OCI-LY1 (cell line): ENCODE measurements around the gene DDX42.
"Not testable (repeated sequence)": the region's sequence is repeated elsewhere in the genome, so short reads cannot be mapped to it uniquely, and the experiment has no call there.

Experiments used
- H2AFZ ChIP-seq: fragments of 200-600 bp; sonication (generic), shearing (Covaris generic); 2 replicates; pipeline ENCODE4 v1.6.0; 2014; ENCODE audit warnings: antibody characterized with exemption, mild to moderate bottlenecking, low read length
- H3F3A ChIP-seq: fragments of 200-600 bp; sonication (generic), shearing (Covaris generic); 2 replicates; pipeline ENCODE4 v1.6.0; 2014; ENCODE audit warnings: mild to moderate bottlenecking, antibody characterized with exemption, low read length, moderate library complexity; ENCODE audit not compliant: insufficient read depth
- H3K27ac ChIP-seq: fragments of 200-600 bp; sonication (generic); 2 replicates; pipeline ENCODE4 v1.5.1; 2014; ENCODE audit warnings: low read length, mixed run types, mild to moderate bottlenecking, low read depth; ENCODE audit not compliant: poor library complexity, severe bottlenecking
- H3K27me3 ChIP-seq: fragments of 200-600 bp; sonication (generic); 2 replicates; pipeline ENCODE4 v1.6.0; 2014; ENCODE audit warnings: antibody characterized with exemption, mild to moderate bottlenecking, low read length, moderate library complexity; ENCODE audit not compliant: insufficient read depth
- H3K36me3 ChIP-seq: fragments of 200-600 bp; sonication (generic); 2 replicates; pipeline ENCODE4 v1.6.1; 2014; ENCODE audit warnings: mild to moderate bottlenecking, antibody characterized with exemption, low read length, moderate library complexity, mixed read lengths; ENCODE audit not compliant: insufficient read depth
- H3K4me1 ChIP-seq: fragments of 200-600 bp; sonication (generic); 2 replicates; pipeline ENCODE4 v1.5.1; 2014; ENCODE audit warnings: mild to moderate bottlenecking, low read length, moderate library complexity; ENCODE audit not compliant: insufficient read depth, severe bottlenecking
- H3K4me2 ChIP-seq: fragments of 200-600 bp; sonication (generic), shearing (Covaris generic); 2 replicates; pipeline ENCODE4 v1.6.1; 2014; ENCODE audit warnings: low read length
- H3K4me3 ChIP-seq: fragments of 200-600 bp; sonication (generic); 2 replicates; pipeline ENCODE4 v1.5.1; 2014; ENCODE audit warnings: low read length, low read depth, mild to moderate bottlenecking, mixed read lengths; ENCODE audit not compliant: poor library complexity, severe bottlenecking
- H3K79me2 ChIP-seq: fragments of 200-600 bp; shearing (Covaris generic); 2 replicates; pipeline ENCODE4 v1.6.1; 2016; ENCODE audit warnings: mixed run types, low read length, mixed read lengths; ENCODE audit not compliant: insufficient read depth
- H3K9ac ChIP-seq: fragments of 200-600 bp; sonication (generic), shearing (Covaris generic); 2 replicates; pipeline ENCODE4 v1.6.1; 2014; ENCODE audit warnings: mild to moderate bottlenecking, low read length, mixed read lengths
- H3K9me2 ChIP-seq: fragments of 200-600 bp; sonication (generic), shearing (Covaris generic); 2 replicates; pipeline ENCODE4 v1.6.1; 2014; ENCODE audit warnings: low read depth, mild to moderate bottlenecking, low read length, mixed read lengths
- H3K9me3 ChIP-seq: fragments of 200-600 bp; shearing (Covaris generic); 2 replicates; pipeline ENCODE4 v1.6.1; 2014; ENCODE audit warnings: low read length, mixed read lengths
- H4K20me1 ChIP-seq: fragments of 200-600 bp; sonication (generic), shearing (Covaris generic); 2 replicates; pipeline ENCODE4 v1.6.0; 2016; ENCODE audit warnings: mild to moderate bottlenecking, low read length; ENCODE audit not compliant: insufficient read depth
- CTCF ChIP-seq: fragments of 200-600 bp; sonication (generic), shearing (Covaris generic); IDR thresholded peaks from 2 replicates; pipeline ENCODE4 v1.5.1; 2017; ENCODE audit warnings: mild to moderate bottlenecking, antibody characterized with exemption, low read length, moderate library complexity, mixed read lengths
- EZH2 ChIP-seq: fragments of 200-600 bp; sonication (generic), shearing (Covaris generic); IDR thresholded peaks from 2 replicates; pipeline ENCODE4 v1.8.0; 2017; ENCODE audit warnings: borderline replicate concordance, mixed run types, mild to moderate bottlenecking, antibody characterized with exemption, low read length, moderate library complexity, mixed read lengths

DDX42 gene

GRCh38 chr17:63792055-63792729 lies 18.2 kb downstream of the DDX42 start:
- Histone ChIP-seq H3K4me3 (no peak overlapping the region), H3K36me3 (peaks cover 96% of the 10 kb centered on the region), H3K9ac (no peak overlapping the region), H3K4me1 (no peaks in the 10 kb centered on the region), H3K27ac (no peak overlapping the region), H3K27me3 (no peaks in the 10 kb centered on the region), H3K4me2 (no peak overlapping the region), H2AFZ (no peak overlapping the region), H4K20me1 (no peaks in the 10 kb centered on the region), H3K9me2 (no peaks in the 10 kb centered on the region), H3F3A (no peaks in the 10 kb centered on the region), H3K79me2 (peaks cover 2% of the 10 kb centered on the region), H3K9me3 (no peaks in the 10 kb centered on the region)
- no peak for TF ChIP-seq CTCF
- no peak for TF ChIP-seq EZH2

- not testable (repeated sequence) for H3K9me3 ChIP-seq, H3K9me2 ChIP-seq, H3K4me2 ChIP-seq, H3K4me1 ChIP-seq, H3F3A ChIP-seq, H4K20me1 ChIP-seq, H3K9ac ChIP-seq, H3K27ac ChIP-seq, H3K27me3 ChIP-seq, H2AFZ ChIP-seq, H3K4me3 ChIP-seq, H3K79me2 ChIP-seq
- H3K36me3 ChIP-seq, result peaks cover 100% of the 10 kb centered on the region
Measured at GRCh38 chr17:63796375-63796774, 22.4 kb downstream of the DDX42 start.

GRCh38 chr17:63798572-63799106 lies 24.7 kb downstream of the DDX42 start:
- H3K9me3 ChIP-seq, result no peaks in the 10 kb centered on the region
- peaks cover 98% of the 10 kb centered on the region for H3K36me3 ChIP-seq
- no peaks in the 10 kb centered on the region for H3K79me2 ChIP-seq
- no peak overlapping the region for H3K4me2 ChIP-seq
- no peak overlapping the region for H3K9ac ChIP-seq
- H3K9me2 ChIP-seq, result no peaks in the 10 kb centered on the region
- H3K4me1 ChIP-seq, result no peaks in the 10 kb centered on the region
- H3K27ac ChIP-seq, result no peak overlapping the region
- H4K20me1 ChIP-seq, result no peaks in the 10 kb centered on the region
- TF ChIP-seq CTCF (no peak), EZH2 (no peak)
- H3K4me3 ChIP-seq, result no peak overlapping the region
- H3K27me3 ChIP-seq, result no peaks in the 10 kb centered on the region
- H3F3A ChIP-seq, result no peaks in the 10 kb centered on the region
- no peak overlapping the region for H2AFZ ChIP-seq

GRCh38 chr17:63800783-63801182 lies 26.8 kb downstream of the DDX42 start:
- Histone ChIP-seq H3K79me2 (no peaks in the 10 kb centered on the region), H3K4me1 (no peaks in the 10 kb centered on the region), H2AFZ (no peak overlapping the region), H3K9ac (no peak overlapping the region), H3K27ac (no peak overlapping the region), H4K20me1 (no peaks in the 10 kb centered on the region), H3F3A (no peaks in the 10 kb centered on the region), H3K36me3 (peaks cover 97% of the 10 kb centered on the region), H3K9me3 (no peaks in the 10 kb centered on the region), H3K9me2 (no peaks in the 10 kb centered on the region), H3K4me3 (no peak overlapping the region), H3K4me2 (no peak overlapping the region), H3K27me3 (no peaks in the 10 kb centered on the region)
- TF ChIP-seq EZH2 (no peak), CTCF (no peak)
